NCI-H460 (cell line): ENCODE data around the gene TTC39B. TPM values are rescaled to one million over a fixed set of nuclear protein-coding genes. Genes with fewer than 3 reads are reported as not detected.
"Not testable (repeated sequence)": the region's sequence is repeated elsewhere in the genome, so short reads cannot be mapped to it uniquely, and the experiment has no call there.

ENCODE experiments used
- DNase-seq: peaks from one replicate; pipeline ENCODE4 v3.0.0-alpha.2; 2016; ENCODE audit warnings: low read depth; ENCODE audit errors: extremely low read depth
- total RNA-seq: library from RNA; depleted of rRNA; stranded (reverse); fragments of >200 nt; shearing (Covaris generic); gene quantifications from 2 replicates; pipeline ENCODE4 v1.2.3, GENCODE V29; 2014

TTC39B gene
- total RNA-seq, 1 experiment from 2014 or later, result 10.5 TPM

GRCh38 chr9:15271403-15271802 is 35.6 kb downstream of the TTC39B start:
- no peak for DNase-seq

GRCh38 chr9:15268782-15269181 is 38.2 kb downstream of the TTC39B start:
- DNase-seq, result no peak

GRCh38 chr9:15268317-15268716 is 38.7 kb downstream of the TTC39B start:
- no peak for DNase-seq

- no peak for DNase-seq
These were observed 42.1 kb downstream of the TTC39B start for GRCh38 chr9:15264918-15265317.

GRCh38 chr9:15262581-15262980 is 44.4 kb downstream of the TTC39B start:
- DNase-seq, result no peak

- DNase-seq, result no peak
These were observed 50.6 kb downstream of the TTC39B start for GRCh38 chr9:15256426-15256825.

GRCh38 chr9:15253786-15254185 is 53.2 kb downstream of the TTC39B start:
- DNase-seq, result no peak

GRCh38 chr9:15253197-15253596 is 53.8 kb downstream of the TTC39B start:
- no peak for DNase-seq

GRCh38 chr9:15249981-15250380 is 57.0 kb downstream of the TTC39B start:
- no peak for DNase-seq

GRCh38 chr9:15249042-15249818 is 57.8 kb downstream of the TTC39B start:
- no peak for DNase-seq

GRCh38 chr9:15248621-15249020 is 58.4 kb downstream of the TTC39B start:
- DNase-seq, result no peak

- DNase-seq, result no peak
These were observed 58.9 kb downstream of the TTC39B start for GRCh38 chr9:15248081-15248480.

GRCh38 chr9:15246708-15247107 is 60.3 kb downstream of the TTC39B start:
- no peak for DNase-seq

- no peak for DNase-seq
These were observed 60.8 kb downstream of the TTC39B start for GRCh38 chr9:15246243-15246642.

- DNase-seq, result no peak
These were observed 63.0 kb downstream of the TTC39B start for GRCh38 chr9:15244001-15244441.

GRCh38 chr9:15243081-15243480 is 63.9 kb downstream of the TTC39B start:
- no peak for DNase-seq

- no peak for DNase-seq
These were observed 66.1 kb downstream of the TTC39B start for GRCh38 chr9:15240927-15241326.

GRCh38 chr9:15239816-15240215 is 67.2 kb downstream of the TTC39B start:
- no peak for DNase-seq

- no peak for DNase-seq
These were observed 68.4 kb downstream of the TTC39B start for GRCh38 chr9:15238646-15239045.

- DNase-seq, result no peak
These were observed 71.4 kb downstream of the TTC39B start for GRCh38 chr9:15235658-15236057.

- not testable (repeated sequence) for DNase-seq
These were observed 73.0 kb downstream of the TTC39B start for GRCh38 chr9:15233941-15234490.

GRCh38 chr9:15232706-15233280 is 74.2 kb downstream of the TTC39B start:
- DNase-seq, result not testable (repeated sequence)
